ENCODE measurements around the gene NUMA1. TPM values are rescaled to one million over a fixed set of nuclear protein-coding genes. Genes with fewer than 3 reads are reported as not detected.
A peak's percentile ranks its signal among the peaks of the same experiment; 100 is the strongest.

Gene NUMA1
- total and polyA plus RNA-seq, 4 donors, result 19.5 to 93.2 (median 42.1) TPM

DNA sequence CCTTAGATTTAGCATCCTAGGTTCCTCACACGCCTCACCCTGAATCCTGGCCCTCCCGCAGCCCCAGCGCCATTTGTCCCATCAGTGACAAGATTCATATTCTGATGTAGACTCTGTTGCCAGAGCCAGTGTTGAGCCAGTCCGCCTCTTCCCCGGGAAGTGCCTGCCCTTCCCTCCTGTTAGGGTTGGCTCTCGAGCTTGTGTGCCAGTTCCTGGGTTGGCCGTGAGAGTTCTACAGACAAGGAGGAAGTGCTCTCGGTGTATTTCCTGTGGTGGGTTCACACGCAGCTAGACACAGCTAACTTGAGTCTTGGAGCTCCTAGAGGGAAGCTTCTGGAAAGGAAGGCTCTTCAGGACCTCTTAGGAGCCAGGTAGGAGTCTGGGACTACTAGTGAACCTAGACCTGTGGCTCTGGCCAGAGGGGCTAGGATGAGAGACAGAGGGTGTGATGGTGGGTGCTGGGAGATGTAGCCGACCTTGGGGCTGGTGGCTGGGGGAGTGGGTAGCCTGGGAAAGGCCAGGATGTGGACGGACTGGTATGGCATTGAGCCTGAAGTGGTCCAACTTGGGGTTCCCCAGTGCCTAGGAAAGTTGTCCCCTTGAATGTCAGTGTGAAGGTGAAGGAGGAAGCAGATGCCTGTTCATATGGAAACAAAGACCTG lies 81.6 kb downstream of the NUMA1 start, which contains the start of gene IL18BP:
Gene IL18BP (plus strand): TSS at position 261 of the 662 bp plus-strand sequence. CDS start 1,076 bp downstream, outside the sequence.
- Histone ChIP-seq H3K27me3 (ENCODE audit: control insufficient read depth in 4 of 4, insufficient read depth in 4 of 4, low read length in 3 of 4) (no peaks in the 10 kb centered on the region), H3K9ac (ENCODE audit: low read depth in 1 of 2, low read length in 2 of 2) (peak within 1 kb of the TSS in 1 of 2 donors; percentile 22), H3K27ac (ENCODE audit: low read depth in 1 of 2, low read length in 2 of 2) (peak within 1 kb of the TSS; percentile 60 to 66), H3K4me1 (ENCODE audit: control insufficient read depth in 4 of 4, insufficient read depth in 4 of 4, low read length in 3 of 4) (peaks cover 2 to 17% (median 10%) of the 10 kb centered on the region in 4 donors), H3K9me3 (ENCODE audit: control insufficient read depth in 4 of 4, low read length in 3 of 4) (no peaks in the 10 kb centered on the region), H3K36me3 (ENCODE audit: control insufficient read depth in 4 of 4, insufficient read depth in 3 of 4, low read depth in 1 of 4, low read length in 3 of 4) (peaks cover 4 to 24% (median 19%) of the 10 kb centered on the region in 4 donors), H3K4me3 (ENCODE audit: low read depth in 1 of 3, low read length in 3 of 3) (peak within 1 kb of the TSS in 2 of 3 donors; percentile 22 to 31)
- DNase-seq (ENCODE audit: low spot score), result no peak
- 75% methylated on average over 11 of the region's 11 CpGs for WGBS
- no peak for TF ChIP-seq NR2F2 (IDR thresholded peaks at IDR 0.05)
- no peak for TF ChIP-seq JUND (IDR thresholded peaks at IDR 0.05)
- TF ChIP-seq RAD21 (IDR thresholded peaks at IDR 0.05), result no peak
- no peak for TF ChIP-seq FOXA2 (IDR thresholded peaks at IDR 0.05)
- TF ChIP-seq GABPA (IDR thresholded peaks at IDR 0.05 in 1 of 2, conservative IDR thresholded peaks at IDR 0.05 in 1 of 2), result peak in 1 of 2 donors; percentile 28
- TF ChIP-seq, protein P1, sequence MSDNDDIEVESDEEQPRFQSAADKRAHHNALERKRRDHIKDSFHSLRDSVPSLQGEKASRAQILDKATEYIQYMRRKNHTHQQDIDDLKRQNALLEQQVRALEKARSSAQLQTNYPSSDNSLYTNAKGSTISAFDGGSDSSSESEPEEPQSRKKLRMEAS (IDR thresholded peaks at IDR 0.05), result no peak

DNA sequence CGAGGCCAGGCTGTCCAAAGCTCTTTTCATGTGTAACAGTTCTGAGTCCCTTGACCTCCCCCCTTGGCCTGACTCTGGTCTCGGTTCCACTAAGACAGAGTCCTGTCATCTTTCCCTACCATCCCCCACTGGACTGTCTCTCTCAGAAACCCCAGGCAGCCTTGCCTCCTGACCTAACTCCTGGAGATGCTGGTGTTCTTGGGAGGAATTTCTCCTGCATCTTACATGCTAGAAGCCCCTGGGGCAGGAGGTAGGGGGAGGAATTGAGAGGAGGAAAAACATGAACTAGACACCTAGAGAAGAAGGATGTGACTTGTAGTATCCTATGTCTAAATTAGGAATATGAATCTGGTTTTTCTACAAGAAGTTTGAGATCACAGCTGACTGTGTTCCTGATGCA lies 82.3 kb downstream of the NUMA1 start:
- no peak for DNase-seq (ENCODE audit: low spot score)
- Histone ChIP-seq H3K4me1 (ENCODE audit: control insufficient read depth in 4 of 4, insufficient read depth in 4 of 4, low read length in 3 of 4) (peaks cover 2 to 17% (median 10%) of the 10 kb centered on the region in 4 donors), H3K27ac (ENCODE audit: low read depth in 1 of 2, low read length in 2 of 2) (peak overlapping the region in 1 of 2 donors; percentile 60), H3K27me3 (ENCODE audit: control insufficient read depth in 4 of 4, insufficient read depth in 4 of 4, low read length in 3 of 4) (no peaks in the 10 kb centered on the region), H3K9ac (ENCODE audit: low read depth in 1 of 2, low read length in 2 of 2) (no peak overlapping the region), H3K9me3 (ENCODE audit: control insufficient read depth in 4 of 4, low read length in 3 of 4) (no peaks in the 10 kb centered on the region), H3K36me3 (ENCODE audit: control insufficient read depth in 4 of 4, insufficient read depth in 3 of 4, low read depth in 1 of 4, low read length in 3 of 4) (peaks cover 3 to 16% (median 13%) of the 10 kb centered on the region in 4 donors), H3K4me3 (ENCODE audit: low read depth in 1 of 3, low read length in 3 of 3) (no peak overlapping the region)
- no peak for TF ChIP-seq NR2F2 (IDR thresholded peaks at IDR 0.05)
- TF ChIP-seq RAD21 (IDR thresholded peaks at IDR 0.05), result no peak
- TF ChIP-seq, protein P2, sequence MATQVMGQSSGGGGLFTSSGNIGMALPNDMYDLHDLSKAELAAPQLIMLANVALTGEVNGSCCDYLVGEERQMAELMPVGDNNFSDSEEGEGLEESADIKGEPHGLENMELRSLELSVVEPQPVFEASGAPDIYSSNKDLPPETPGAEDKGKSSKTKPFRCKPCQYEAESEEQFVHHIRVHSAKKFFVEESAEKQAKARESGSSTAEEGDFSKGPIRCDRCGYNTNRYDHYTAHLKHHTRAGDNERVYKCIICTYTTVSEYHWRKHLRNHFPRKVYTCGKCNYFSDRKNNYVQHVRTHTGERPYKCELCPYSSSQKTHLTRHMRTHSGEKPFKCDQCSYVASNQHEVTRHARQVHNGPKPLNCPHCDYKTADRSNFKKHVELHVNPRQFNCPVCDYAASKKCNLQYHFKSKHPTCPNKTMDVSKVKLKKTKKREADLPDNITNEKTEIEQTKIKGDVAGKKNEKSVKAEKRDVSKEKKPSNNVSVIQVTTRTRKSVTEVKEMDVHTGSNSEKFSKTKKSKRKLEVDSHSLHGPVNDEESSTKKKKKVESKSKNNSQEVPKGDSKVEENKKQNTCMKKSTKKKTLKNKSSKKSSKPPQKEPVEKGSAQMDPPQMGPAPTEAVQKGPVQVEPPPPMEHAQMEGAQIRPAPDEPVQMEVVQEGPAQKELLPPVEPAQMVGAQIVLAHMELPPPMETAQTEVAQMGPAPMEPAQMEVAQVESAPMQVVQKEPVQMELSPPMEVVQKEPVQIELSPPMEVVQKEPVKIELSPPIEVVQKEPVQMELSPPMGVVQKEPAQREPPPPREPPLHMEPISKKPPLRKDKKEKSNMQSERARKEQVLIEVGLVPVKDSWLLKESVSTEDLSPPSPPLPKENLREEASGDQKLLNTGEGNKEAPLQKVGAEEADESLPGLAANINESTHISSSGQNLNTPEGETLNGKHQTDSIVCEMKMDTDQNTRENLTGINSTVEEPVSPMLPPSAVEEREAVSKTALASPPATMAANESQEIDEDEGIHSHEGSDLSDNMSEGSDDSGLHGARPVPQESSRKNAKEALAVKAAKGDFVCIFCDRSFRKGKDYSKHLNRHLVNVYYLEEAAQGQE (IDR thresholded peaks at IDR 0.05), result no peak
- TF ChIP-seq FOXA2 (IDR thresholded peaks at IDR 0.05), result no peak
- no peak for TF ChIP-seq TAF1 (conservative IDR thresholded peaks at IDR 0.05)
- TF ChIP-seq, protein P3, sequence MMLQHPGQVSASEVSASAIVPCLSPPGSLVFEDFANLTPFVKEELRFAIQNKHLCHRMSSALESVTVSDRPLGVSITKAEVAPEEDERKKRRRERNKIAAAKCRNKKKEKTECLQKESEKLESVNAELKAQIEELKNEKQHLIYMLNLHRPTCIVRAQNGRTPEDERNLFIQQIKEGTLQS (IDR thresholded peaks at IDR 0.05), result no peak
- no peak for TF ChIP-seq JUND (IDR thresholded peaks at IDR 0.05)
- TF ChIP-seq, protein P4, sequence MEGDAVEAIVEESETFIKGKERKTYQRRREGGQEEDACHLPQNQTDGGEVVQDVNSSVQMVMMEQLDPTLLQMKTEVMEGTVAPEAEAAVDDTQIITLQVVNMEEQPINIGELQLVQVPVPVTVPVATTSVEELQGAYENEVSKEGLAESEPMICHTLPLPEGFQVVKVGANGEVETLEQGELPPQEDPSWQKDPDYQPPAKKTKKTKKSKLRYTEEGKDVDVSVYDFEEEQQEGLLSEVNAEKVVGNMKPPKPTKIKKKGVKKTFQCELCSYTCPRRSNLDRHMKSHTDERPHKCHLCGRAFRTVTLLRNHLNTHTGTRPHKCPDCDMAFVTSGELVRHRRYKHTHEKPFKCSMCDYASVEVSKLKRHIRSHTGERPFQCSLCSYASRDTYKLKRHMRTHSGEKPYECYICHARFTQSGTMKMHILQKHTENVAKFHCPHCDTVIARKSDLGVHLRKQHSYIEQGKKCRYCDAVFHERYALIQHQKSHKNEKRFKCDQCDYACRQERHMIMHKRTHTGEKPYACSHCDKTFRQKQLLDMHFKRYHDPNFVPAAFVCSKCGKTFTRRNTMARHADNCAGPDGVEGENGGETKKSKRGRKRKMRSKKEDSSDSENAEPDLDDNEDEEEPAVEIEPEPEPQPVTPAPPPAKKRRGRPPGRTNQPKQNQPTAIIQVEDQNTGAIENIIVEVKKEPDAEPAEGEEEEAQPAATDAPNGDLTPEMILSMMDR (IDR thresholded peaks at IDR 0.05; ENCODE audit: low read depth, low read length, missing input control), result no peak
- no peak for TF ChIP-seq FOXA1 (IDR thresholded peaks at IDR 0.05)
- TF ChIP-seq, protein P1 (IDR thresholded peaks at IDR 0.05), result no peak
- no peak for TF ChIP-seq YY1 (IDR thresholded peaks at IDR 0.05)
- no peak for TF ChIP-seq RXRA (IDR thresholded peaks at IDR 0.05)
- no peak for TF ChIP-seq HNF4G (IDR thresholded peaks at IDR 0.05)
- TF ChIP-seq EGR1 (IDR thresholded peaks at IDR 0.05; ENCODE audit: low read depth in 2 of 2), result no peak
- no peak for TF ChIP-seq SP1 (IDR thresholded peaks at IDR 0.05)
- TF ChIP-seq HNF4A (conservative IDR thresholded peaks at IDR 0.05), result no peak
- no peak for TF ChIP-seq GABPA (IDR thresholded peaks at IDR 0.05 in 1 of 2, conservative IDR thresholded peaks at IDR 0.05 in 1 of 2)
- TF ChIP-seq, protein P5, sequence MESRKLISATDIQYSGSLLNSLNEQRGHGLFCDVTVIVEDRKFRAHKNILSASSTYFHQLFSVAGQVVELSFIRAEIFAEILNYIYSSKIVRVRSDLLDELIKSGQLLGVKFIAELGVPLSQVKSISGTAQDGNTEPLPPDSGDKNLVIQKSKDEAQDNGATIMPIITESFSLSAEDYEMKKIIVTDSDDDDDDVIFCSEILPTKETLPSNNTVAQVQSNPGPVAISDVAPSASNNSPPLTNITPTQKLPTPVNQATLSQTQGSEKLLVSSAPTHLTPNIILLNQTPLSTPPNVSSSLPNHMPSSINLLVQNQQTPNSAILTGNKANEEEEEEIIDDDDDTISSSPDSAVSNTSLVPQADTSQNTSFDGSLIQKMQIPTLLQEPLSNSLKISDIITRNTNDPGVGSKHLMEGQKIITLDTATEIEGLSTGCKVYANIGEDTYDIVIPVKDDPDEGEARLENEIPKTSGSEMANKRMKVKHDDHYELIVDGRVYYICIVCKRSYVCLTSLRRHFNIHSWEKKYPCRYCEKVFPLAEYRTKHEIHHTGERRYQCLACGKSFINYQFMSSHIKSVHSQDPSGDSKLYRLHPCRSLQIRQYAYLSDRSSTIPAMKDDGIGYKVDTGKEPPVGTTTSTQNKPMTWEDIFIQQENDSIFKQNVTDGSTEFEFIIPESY (IDR thresholded peaks at IDR 0.05), result no peak
- 92% methylated on average over 2 of the region's 2 CpGs for WGBS

Data from liver (tissue), 9 donors.